HG03095 (cell line): ENCODE data around the gene INTS11.
A peak's percentile ranks its signal among the peaks of the same experiment; 100 is the strongest.
"Not testable (repeated sequence)": the region's sequence is repeated elsewhere in the genome, so short reads cannot be mapped to it uniquely, and the experiment has no call there.

Experiments used
- ATAC-seq: cut with Tn5 transposase; IDR thresholded peaks from one replicate; pipeline ENCODE4 v1.9.1; 2021; ENCODE audit warnings: moderate library complexity; ENCODE audit not compliant: unreplicated experiment

INTS11 gene

GRCh38 chr1:1331068-1331965 lies 6.9 kb upstream of the INTS11 start, which contains the start of gene TAS1R3:
Gene TAS1R3, plus strand, starts transcription at chr1:1331280. Its CDS starts 66 bp downstream, at chr1:1331346.
- ATAC-seq: no peak

GRCh38 chr1:1330366-1331067 lies 6.1 kb upstream of the INTS11 start:
- no peak for ATAC-seq

- no peak for ATAC-seq
Measured at GRCh38 chr1:1329304-1330210, 5.1 kb upstream of the INTS11 start.

- ATAC-seq: no peak
Measured at GRCh38 chr1:1328254-1328653, 3.8 kb upstream of the INTS11 start.

GRCh38 chr1:1327291-1327690 lies 2.8 kb upstream of the INTS11 start:
- no peak for ATAC-seq

GRCh38 chr1:1326075-1326605 lies 1.7 kb upstream of the INTS11 start:
- ATAC-seq: no peak

GRCh38 chr1:1325288-1326074 lies 1.0 kb upstream of the INTS11 start:
- no peak for ATAC-seq

- peak; percentile 1 for ATAC-seq
Measured at GRCh38 chr1:1324084-1324523, 356 bp downstream of the INTS11 start.

GRCh38 chr1:1322952-1323351 lies 1.5 kb downstream of the INTS11 start:
- no peak for ATAC-seq

- no peak for ATAC-seq
Measured at GRCh38 chr1:1322418-1322817, 2.0 kb downstream of the INTS11 start.

- no peak for ATAC-seq
Measured at GRCh38 chr1:1321477-1321876, 3.0 kb downstream of the INTS11 start.

GRCh38 chr1:1320666-1321448 lies 3.6 kb downstream of the INTS11 start:
- ATAC-seq: no peak

GRCh38 chr1:1319646-1319941 lies 4.9 kb downstream of the INTS11 start:
- no peak for ATAC-seq

- no peak for ATAC-seq
Measured at GRCh38 chr1:1318777-1319645, 5.4 kb downstream of the INTS11 start.

- ATAC-seq: no peak
Measured at GRCh38 chr1:1318131-1318652, 6.3 kb downstream of the INTS11 start.

- no peak for ATAC-seq
Measured at GRCh38 chr1:1317420-1317819, 7.0 kb downstream of the INTS11 start.

GRCh38 chr1:1316199-1316598 lies 8.3 kb downstream of the INTS11 start:
- not testable (repeated sequence) for ATAC-seq

- ATAC-seq: no peak
Measured at GRCh38 chr1:1315435-1315954, 9.0 kb downstream of the INTS11 start.
